ENCODE measurements around the gene CFAP91.

Gene CFAP91

GRCh38 chr3:119702530-119703527 lies at the start of gene CFAP91:
TSS of gene CFAP91 (plus strand) at chr3:119703022. CDS start at chr3:119703099, 77 bp downstream.
- DNase-seq (ENCODE audit: low spot score): peak; percentile 95

GRCh38 chr3:119653876-119654275 lies 48.9 kb upstream of the CFAP91 start:
- DNase-seq (ENCODE audit: low spot score): no peak

DNA sequence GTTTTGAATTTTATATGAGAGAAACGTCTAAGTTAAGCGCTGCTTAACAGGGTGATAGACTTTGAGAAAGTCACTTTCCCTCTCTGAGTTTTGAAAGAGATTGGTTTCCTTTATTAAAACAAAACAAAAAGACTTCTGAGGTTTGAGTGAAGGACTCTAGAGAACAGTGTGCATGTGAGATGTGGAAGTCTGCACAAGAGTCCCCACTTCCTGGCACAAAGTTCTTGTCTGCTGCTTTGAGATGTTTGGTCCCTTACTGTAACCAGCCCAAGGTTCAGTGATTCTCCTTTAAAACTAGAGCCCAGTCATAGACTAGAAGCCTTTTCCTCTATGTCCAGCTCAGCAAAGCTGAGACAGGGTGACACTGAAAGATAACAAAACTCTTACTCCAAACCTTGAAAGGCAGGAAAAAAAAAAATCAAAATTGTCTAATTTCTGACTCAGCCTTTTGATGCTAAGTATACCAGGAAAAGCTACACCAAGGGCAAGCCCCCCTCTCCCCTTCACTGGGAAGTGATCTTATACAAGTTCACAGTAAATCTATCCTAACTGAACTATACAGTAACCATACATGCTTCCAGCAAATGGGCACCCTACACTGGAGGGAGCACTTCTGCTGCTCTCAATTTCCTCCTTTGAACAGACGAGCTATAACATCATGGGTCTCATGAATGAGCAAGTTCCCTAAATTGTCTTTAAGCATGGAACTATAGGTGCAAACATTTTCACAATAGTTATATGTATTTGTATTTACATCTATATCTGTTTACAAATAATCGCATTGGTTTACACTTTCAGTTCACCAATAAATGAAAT lies 44.7 kb upstream of the CFAP91 start:
- DNase-seq (ENCODE audit: low spot score): no peak

DNA sequence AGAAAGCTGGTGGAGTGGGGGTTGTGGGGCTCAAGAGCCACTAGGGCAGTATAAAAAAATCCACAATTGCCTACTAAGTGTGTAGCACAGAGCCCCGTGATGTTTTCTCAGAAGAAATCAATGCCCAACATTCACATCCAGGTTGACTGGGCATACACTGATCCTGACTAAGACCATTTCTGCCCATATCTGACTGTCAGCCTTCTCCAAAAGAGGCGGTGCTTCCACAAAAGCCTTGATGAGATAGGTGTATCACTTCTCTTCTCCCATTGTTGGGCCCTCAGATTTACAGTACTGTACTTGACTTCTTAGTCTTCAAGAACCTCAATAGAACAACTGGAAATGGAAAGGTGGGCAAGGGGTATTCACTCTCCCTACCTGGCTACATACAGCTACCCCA lies 43.8 kb upstream of the CFAP91 start:
- no peak for DNase-seq (ENCODE audit: low spot score)

DNA sequence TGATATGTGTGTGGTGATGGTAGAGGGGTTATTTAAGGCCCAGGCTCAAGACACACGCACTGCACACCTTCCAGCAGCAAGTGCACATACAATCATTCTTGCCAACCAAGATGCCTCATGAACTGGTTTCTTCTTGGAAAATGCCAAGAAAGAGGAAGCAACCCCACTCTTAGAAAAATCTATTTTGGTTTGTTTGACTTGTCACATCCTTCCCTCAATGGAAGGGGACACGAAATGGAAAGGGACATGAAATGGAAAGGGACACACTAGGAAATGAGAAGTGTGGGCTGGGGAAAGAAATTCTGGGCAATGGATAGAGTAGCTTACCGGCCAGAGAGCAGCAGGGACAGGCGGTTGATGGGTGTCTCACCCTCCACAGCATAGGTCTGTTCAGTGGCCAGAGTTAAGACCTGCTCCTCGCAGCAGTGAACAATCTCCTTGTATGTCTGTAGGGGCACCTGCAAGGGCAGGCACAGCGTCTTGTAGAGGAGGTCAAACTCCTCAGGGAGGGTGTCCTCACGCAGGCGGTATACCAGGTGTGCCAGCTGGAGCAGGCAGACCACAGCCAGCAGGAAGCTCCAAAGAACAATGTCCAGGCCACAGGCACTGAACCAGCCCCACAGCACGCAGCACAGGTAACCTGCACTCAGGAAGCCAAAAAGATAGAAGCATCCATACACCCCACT lies 43.1 kb upstream of the CFAP91 start:
- no peak for DNase-seq (ENCODE audit: low spot score)

DNA sequence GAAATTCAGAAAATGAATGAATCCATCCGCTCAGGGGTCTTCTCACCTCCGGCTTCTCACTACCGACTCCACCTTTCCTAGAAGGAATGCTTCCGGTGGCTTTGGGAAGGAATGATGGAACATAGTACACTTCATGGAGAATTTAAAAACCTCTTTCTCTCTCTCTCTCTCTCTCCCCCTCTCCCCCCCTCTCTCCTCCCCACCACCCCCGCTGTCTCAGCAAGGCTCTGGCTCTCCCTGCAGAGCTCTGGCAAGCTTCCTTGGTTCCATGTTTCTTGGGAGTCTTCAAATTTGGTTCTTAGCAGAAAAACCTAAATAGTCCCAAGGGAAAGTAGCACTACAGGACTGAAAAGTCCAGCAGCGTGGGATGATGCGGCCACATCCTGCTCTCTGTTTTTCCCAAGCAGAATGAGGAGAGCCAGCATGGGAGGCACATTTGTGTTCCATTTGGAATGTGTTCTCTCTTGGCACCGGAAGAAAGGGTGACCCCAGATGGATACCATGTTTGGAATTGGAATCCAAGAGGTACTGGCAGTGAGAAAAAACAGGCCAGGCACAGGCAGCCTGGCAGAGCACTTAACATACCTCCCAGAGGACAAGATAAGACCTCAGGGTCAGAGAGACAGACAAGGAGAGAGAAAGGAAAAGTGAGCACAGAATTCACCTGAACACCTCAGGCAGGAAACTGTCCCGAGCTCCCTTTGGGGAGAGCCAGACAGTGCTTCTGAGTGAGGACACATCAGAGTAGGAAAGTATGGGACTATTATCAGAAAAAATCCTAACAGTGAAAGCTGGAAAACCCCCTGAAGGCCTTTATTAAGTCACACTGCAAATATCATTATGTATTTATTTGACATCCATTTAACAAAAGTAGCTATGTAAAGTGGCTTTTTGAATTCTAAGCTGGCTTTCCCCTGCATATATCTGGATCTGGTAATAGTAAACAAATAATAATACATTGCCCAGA lies 42.1 kb upstream of the CFAP91 start, which contains the start of gene POPDC2:
TSS of gene POPDC2 (minus strand) at position 116 of the 967 bp plus-strand sequence. CDS start 166 bp downstream, outside the sequence.
- no peak for DNase-seq (ENCODE audit: low spot score)

DNA sequence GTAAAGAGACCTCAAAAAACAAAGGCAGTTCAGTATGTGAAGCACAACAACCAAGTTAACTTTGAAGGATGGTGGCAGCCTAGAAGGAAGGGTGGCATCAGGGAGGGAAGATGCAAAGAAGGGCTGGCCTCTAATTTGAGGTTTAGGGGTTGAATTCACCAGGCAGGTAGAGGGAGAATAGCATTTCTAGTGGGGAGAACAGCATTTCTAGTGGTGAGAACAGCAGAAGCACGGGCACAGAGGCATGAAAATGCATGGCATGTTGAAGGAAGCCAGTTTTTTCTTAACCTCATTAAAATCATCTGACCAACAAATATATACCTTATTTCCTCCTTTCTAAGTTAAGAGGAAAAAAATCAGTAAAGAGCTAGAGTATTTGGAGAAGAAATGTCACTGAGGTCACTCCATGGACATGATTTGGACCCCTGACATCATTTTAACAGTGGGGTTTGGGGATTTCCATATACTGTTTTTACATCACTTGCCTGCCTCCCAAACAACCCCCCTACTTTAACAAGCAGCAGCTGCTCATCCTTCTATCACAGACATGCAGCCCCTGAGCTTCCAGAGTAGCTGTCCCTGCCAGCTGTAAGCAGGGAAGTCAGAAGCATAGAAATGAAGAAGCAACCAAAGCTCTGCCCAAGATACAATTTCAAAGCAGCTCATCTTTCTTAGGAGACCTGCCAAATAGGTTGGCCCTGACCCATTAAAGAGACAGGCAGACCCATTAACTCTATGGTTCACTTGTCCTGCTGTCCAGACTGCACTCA lies 40.0 kb upstream of the CFAP91 start:
- DNase-seq (ENCODE audit: low spot score): peak; percentile 3

DNA sequence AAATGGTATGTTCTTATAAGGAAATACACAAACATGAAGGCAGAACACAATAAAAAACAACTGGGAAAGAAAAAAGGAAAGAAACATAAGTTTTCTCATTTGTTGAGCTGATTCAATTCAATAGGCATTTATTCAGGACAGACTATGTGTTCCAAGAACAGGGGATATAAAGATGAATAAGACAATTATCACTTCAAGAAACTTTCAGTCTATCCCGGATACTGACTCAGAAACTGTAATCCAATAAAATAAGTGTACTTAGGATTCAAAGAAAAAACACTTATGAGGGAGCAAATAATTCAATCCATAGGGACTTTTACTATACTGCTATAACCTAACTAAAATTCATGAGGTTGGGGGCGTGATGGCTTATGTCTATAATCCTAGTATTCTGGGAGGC lies 38.9 kb upstream of the CFAP91 start:
- DNase-seq (ENCODE audit: low spot score): no peak

- DNase-seq (ENCODE audit: low spot score): no peak
Measured at GRCh38 chr3:119664370-119664769, 38.5 kb upstream of the CFAP91 start.

DNA sequence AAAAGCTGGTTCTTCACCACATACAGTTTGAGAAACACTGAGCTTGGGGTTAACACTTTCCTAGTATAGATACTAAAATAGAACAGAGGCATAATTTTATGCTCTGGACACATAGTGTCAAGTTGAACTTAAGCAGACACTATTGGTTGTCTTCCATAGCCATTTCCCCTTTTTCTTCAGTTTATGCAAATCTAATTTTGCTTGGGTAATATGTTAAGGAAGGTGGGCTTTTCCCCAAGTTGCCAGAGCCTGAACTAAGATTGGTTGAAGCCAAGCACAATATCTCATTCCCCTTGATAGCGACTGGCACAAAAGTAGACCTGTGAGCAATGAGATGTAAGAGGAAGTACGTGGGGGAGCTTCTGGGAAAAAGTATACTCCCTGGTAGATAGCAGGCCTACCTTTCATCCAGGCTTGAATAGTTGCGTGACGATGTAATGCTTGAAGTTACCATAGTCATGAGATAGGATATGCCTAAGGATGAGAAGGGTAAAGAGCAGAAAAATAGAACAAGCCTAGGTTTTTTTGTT lies 37.9 kb upstream of the CFAP91 start:
- peak; percentile 84 for DNase-seq (ENCODE audit: low spot score)

GRCh38 chr3:119665954-119666559 lies 36.8 kb upstream of the CFAP91 start:
- no peak for DNase-seq (ENCODE audit: low spot score)

- no peak for DNase-seq (ENCODE audit: low spot score)
Measured at GRCh38 chr3:119669906-119670570, 32.8 kb upstream of the CFAP91 start.

- no peak for DNase-seq (ENCODE audit: low spot score)
Measured at GRCh38 chr3:119672776-119673175, 30.0 kb upstream of the CFAP91 start.

DNA sequence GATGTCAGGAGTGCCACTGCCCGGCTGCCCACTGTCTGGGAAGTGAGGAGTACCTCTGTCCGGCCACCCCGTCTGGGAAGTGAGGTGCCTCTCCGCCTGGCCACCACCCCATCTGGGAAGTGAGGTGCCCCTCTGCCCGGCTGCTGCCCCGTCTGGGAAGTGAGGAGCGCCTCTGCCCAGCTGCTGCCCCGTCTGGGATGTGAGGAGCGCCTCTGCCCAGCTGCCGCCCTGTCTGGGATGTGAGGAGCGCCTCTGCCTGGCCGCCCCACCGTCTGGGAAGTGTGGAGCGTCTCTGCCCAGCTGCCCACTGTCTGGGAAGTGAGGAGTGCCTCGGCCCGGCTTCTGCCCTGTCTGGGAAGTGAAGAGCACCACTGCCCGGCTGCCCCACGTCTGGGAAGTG lies 28.9 kb upstream of the CFAP91 start:
- DNase-seq (ENCODE audit: low spot score): no peak

GRCh38 chr3:119675188-119675874 lies 27.5 kb upstream of the CFAP91 start:
- DNase-seq (ENCODE audit: low spot score): no peak

- peak; percentile 5 for DNase-seq (ENCODE audit: low spot score)
Measured at GRCh38 chr3:119676020-119676419, 26.8 kb upstream of the CFAP91 start.

DNA sequence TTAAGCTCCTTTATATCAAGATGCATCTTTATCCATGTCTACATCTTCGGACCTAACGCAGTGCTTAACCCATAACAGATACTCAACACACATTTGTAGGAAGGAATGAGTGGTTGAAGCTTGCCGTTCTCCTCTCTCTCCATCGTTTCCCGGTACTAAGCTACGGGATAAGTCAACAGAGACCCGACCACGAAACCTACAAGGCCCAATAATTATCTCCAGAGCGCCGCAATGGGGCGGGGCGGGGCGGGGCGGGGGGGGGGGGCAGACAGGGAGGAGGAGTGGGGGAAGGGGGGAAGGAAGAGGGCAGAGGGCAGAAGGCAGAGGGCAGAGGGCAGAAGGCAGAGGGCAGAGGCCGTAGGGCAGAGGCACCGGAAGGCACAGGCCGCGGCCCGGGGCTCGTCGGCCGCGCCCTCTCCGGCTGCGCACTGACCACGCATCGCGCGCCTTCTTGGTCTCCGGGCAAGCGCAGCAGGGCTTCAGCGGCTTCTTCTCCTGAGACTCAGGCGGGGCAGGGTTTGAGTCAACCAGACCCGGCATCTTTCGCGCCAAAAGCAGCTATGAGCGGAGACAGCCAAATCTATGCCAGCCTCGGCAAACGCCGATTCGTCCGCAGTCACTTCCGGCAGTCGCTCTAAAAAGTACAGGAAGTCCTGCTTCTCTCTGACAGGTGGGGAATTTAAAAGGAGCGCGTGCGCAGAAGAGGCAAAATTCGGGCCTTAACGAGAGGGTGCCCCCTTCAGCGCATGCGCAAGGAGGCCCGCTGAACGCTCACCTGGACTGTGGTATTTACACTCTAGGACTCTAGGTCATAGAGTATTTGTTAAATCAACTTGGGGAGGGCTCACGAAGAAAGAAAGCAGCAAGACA lies 25.8 kb upstream of the CFAP91 start, which contains the start of gene COX17:
TSS of gene COX17 (minus strand) at position 636 of the 870 bp plus-strand sequence. CDS start at position 540, 96 bp downstream.
- DNase-seq (ENCODE audit: low spot score): peak; percentile 99
